Sigmoid colon (tissue), 7 donors: ENCODE results near the gene GNB2. TPM values are rescaled to one million over a fixed set of nuclear protein-coding genes. Genes with fewer than 3 reads are reported as not detected.

ENCODE experiments used
- DNase-seq: peaks from one replicate; pipeline ENCODE4 v3.0.0-alpha.2; 2019
- H3K27ac ChIP-seq, 4 donors: fragments of 200-600 bp; sonication (generic); one replicate each; pipeline ENCODE4 v1.5.1; 2016 to 2019; ENCODE audit warnings: mild to moderate bottlenecking in 1 of 4
- H3K27me3 ChIP-seq, 3 donors: fragments of 200-600 bp; sonication (generic); one replicate each; pipeline ENCODE4 v1.5.1; 2019; ENCODE audit warnings: mild to moderate bottlenecking in 1 of 3
- H3K36me3 ChIP-seq, 4 donors: fragments of 200-600 bp; sonication (generic); one replicate each; pipeline ENCODE4 v1.5.1; 2016 to 2019
- H3K4me1 ChIP-seq, 4 donors: fragments of 200-600 bp; sonication (generic); one replicate each; pipeline ENCODE4 v1.5.1; 2017 to 2019
- H3K4me3 ChIP-seq, 4 donors: fragments of 200-600 bp; sonication (generic); one replicate each; pipeline ENCODE4 v1.5.1; 2017 to 2019; ENCODE audit warnings: mild to moderate bottlenecking in 2 of 4, moderate library complexity in 1 of 4
- H3K9me3 ChIP-seq, 4 donors: fragments of 200-600 bp in 3 of 4; sonication (generic) in 3 of 4; one replicate each; pipeline versions ENCODE4 v1.5.1 to v1.6.1; 2013 to 2019
- CTCF ChIP-seq, 4 experiments: fragments of 450-650 bp in 3 of 4; fragments of 200-600 bp in 1 of 4; IDR thresholded peaks; one replicate each; pipeline ENCODE4 v1.5.1; 2016 to 2019; ENCODE audit warnings: antibody characterized with exemption in 4 of 4, mild to moderate bottlenecking in 3 of 4, moderate library complexity in 2 of 4
- EP300 ChIP-seq, 4 donors: sonication (generic); formaldehyde crosslinking; IDR thresholded peaks; one replicate each; pipeline ENCODE4 v1.6.1; 2017; ENCODE audit warnings: antibody characterized with exemption in 4 of 4
- POLR2A ChIP-seq, 2 donors: fragments of 450-650 bp; IDR thresholded peaks; one replicate each; pipeline ENCODE4 v1.6.1; 2016; ENCODE audit warnings: antibody characterized with exemption in 2 of 2, mild to moderate bottlenecking in 2 of 2, moderate library complexity in 2 of 2
- POLR2AphosphoS5 ChIP-seq, 4 donors: sonication (generic); formaldehyde crosslinking; IDR thresholded peaks; one replicate each; pipeline ENCODE4 v1.6.1; 2017; ENCODE audit warnings: antibody characterized with exemption in 4 of 4
- WGBS, 2 donors: extraction: QIAGEN DNeasy Blood & Tissue Kit; methylation state at CpG; one replicate each; pipeline ENCODE4 v1.1.7; 2013; 5-methylcytosine and 5-hydroxymethylcytosine counted together
- intact Hi-C: fragments of 100-400 bp; cut with DNase I; formaldehyde crosslinking; loops from one replicate; pipeline ENCODE4 v1.15.1; 2023
- polyA plus RNA-seq, 3 donors: library from polyadenylated mRNA; stranded (reverse); fragments of 200-250 nt; gene quantifications; one replicate each; pipeline ENCODE4 v1.2.3, GENCODE V29; 2013
- total RNA-seq, 4 donors: library from RNA; depleted of rRNA; stranded (reverse); fragments of >200 nt; gene quantifications; one replicate each; pipeline ENCODE4 v1.1.0, GENCODE V29; 2016
- donor health status: healthy with polysubstance abuse.
- donor health status: Bipolar disorder and iron deficiency.
- donor health status: healthy.

The GNB2 gene
- total and polyA plus RNA-seq, 7 donors: 133 to 286 (median 199) TPM

- intact Hi-C loops: loop anchor here (5.0 kb wide), 1 partner anchor 212 kb away; no protein-coding TSS in a partner anchor
- WGBS, 2 donors: 63 to 70% methylated on average over 13 of the region's 13 CpGs
- H3K27ac ChIP-seq: peak overlapping the region; percentile 45 to 98 (median 67)
- peak; percentile 70 for DNase-seq
- no peaks in the 10 kb centered on the region for H3K9me3 ChIP-seq
- H3K36me3 ChIP-seq: peaks cover 46 to 76% (median 61%) of the 10 kb centered on the region in 4 donors
- H3K27me3 ChIP-seq: no peaks in the 10 kb centered on the region
- no peak overlapping the region for H3K4me3 ChIP-seq
- peaks cover 0 to 26% (median 24%) of the 10 kb centered on the region in 4 donors for H3K4me1 ChIP-seq
- TF ChIP-seq POLR2A (IDR thresholded peaks at IDR 0.05) (no peak), CTCF (IDR thresholded peaks at IDR 0.05) (no peak), EP300 (IDR thresholded peaks at IDR 0.05) (no peak), POLR2AphosphoS5 (IDR thresholded peaks at IDR 0.05) (no peak)
Observed at GRCh38 chr7:100679129-100679926, 5.8 kb downstream of the GNB2 start.

- no peak overlapping the region for H3K4me3 ChIP-seq
- intact Hi-C loops: loop anchor here (5.0 kb wide), 1 partner anchor 213 kb away; no protein-coding TSS in a partner anchor
- peaks cover 0 to 26% (median 24%) of the 10 kb centered on the region in 4 donors for H3K4me1 ChIP-seq
- TF ChIP-seq POLR2AphosphoS5 (IDR thresholded peaks at IDR 0.05): peak in 1 of 4 donors; percentile 26
- no peak for TF ChIP-seq EP300 (IDR thresholded peaks at IDR 0.05)
- no peaks in the 10 kb centered on the region for H3K9me3 ChIP-seq
- peak; percentile 83 for DNase-seq
- H3K27ac ChIP-seq: peak overlapping the region; percentile 61 to 98 (median 67)
- 77% methylated on average over 13 of the region's 13 CpGs for WGBS, 2 donors
- peaks cover 53 to 83% (median 69%) of the 10 kb centered on the region in 4 donors for H3K36me3 ChIP-seq
- H3K27me3 ChIP-seq: no peaks in the 10 kb centered on the region
Observed at GRCh38 chr7:100679927-100680575, 6.5 kb downstream of the GNB2 start.

- TF ChIP-seq POLR2AphosphoS5 (IDR thresholded peaks at IDR 0.05): peak in 1 of 4 donors; percentile 24
- TF ChIP-seq EP300 (IDR thresholded peaks at IDR 0.05): no peak
- TF ChIP-seq POLR2A (IDR thresholded peaks at IDR 0.05): no peak
- no peak for TF ChIP-seq CTCF (IDR thresholded peaks at IDR 0.05)
- peak overlapping the region; percentile 58 to 98 (median 66) for H3K27ac ChIP-seq
- WGBS, 2 donors: 81 to 87% methylated on average over 18 of the region's 18 CpGs
- H3K36me3 ChIP-seq: peaks cover 60 to 90% (median 75%) of the 10 kb centered on the region in 4 donors
- intact Hi-C loops: no loop called here
- H3K27me3 ChIP-seq: no peaks in the 10 kb centered on the region
- DNase-seq: peak; percentile 70
- no peak overlapping the region for H3K4me3 ChIP-seq
- H3K4me1 ChIP-seq: peaks cover 0 to 26% (median 21%) of the 10 kb centered on the region in 4 donors
- no peaks in the 10 kb centered on the region for H3K9me3 ChIP-seq
Observed at GRCh38 chr7:100680576-100681271, 7.2 kb downstream of the GNB2 start.

- Histone ChIP-seq H3K9me3 (no peaks in the 10 kb centered on the region), H3K4me1 (peaks cover 0 to 18% (median 12%) of the 10 kb centered on the region in 4 donors), H3K4me3 (no peak overlapping the region), H3K27ac (peak overlapping the region in 1 of 4 donors; percentile 19), H3K36me3 (peaks cover 69 to 95% (median 83%) of the 10 kb centered on the region in 4 donors), H3K27me3 (no peaks in the 10 kb centered on the region)
- intact Hi-C loops: no loop called here
- TF ChIP-seq POLR2AphosphoS5 (IDR thresholded peaks at IDR 0.05): peak in 1 of 4 donors; percentile 30
- TF ChIP-seq CTCF (IDR thresholded peaks at IDR 0.05): no peak
- TF ChIP-seq POLR2A (IDR thresholded peaks at IDR 0.05): no peak
- peak; percentile 67 for DNase-seq
- WGBS, 2 donors: 82 to 83% methylated on average over 29 of the region's 29 CpGs
Observed at GRCh38 chr7:100681491-100682227, 8.1 kb downstream of the GNB2 start.
